ENCODE results near the gene COL4A2.

Gene COL4A2

DNA sequence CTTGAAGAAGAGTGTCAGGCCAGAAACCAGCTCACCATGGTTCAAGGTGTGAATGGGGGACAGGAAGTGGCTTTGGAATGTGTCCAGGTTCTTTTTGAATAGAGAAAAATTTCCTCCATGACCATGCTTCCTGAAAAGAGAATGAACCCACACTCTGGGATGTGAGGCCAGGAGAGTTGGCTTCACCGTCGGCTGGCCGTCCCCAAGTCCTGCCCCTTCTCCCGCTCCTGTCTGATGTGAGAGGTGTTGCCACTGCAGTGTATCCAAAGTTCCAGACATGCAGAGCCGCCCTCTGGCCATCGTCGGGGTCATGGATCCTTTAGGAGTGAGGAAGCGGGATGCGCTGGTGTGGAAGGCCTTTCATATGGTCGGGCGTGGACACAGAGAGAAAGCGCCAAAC lies 101.2 kb downstream of the COL4A2 start:
- in situ Hi-C loops (cut with HindIII; ENCODE audit: low pct_ligation_motif_present, low sequenced_read_pairs) = no loop called here
- peak overlapping the region; percentile 100 for H3K27ac ChIP-seq

DNA sequence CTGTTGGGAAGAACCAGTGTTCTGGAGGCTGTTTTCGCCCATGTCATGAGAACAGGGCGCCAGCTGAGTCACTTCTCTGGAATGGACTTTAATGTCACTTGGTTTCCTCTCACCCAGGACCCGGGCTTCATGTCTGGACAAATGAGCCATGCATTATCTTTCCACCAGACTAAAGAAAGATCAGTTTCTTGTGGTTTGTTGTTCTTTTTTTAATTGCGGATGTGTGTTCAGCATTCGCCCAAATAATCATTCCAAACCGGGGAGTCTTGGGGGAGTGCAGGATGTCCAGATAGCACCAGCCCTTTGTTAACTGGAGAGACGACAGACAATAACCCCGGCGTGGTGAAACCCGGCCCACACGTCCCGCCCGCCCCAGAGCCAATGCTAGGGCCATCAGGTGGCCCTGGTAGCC lies 102.5 kb downstream of the COL4A2 start:
- H3K4me3 ChIP-seq (ENCODE audit: low read depth, low read length) = no peak overlapping the region
- in situ Hi-C loops (cut with HindIII; ENCODE audit: low pct_ligation_motif_present, low sequenced_read_pairs) = no loop called here
- H3K27me3 ChIP-seq (replicated peaks) = no peaks in the 10 kb centered on the region
- TF ChIP-seq, protein P1, sequence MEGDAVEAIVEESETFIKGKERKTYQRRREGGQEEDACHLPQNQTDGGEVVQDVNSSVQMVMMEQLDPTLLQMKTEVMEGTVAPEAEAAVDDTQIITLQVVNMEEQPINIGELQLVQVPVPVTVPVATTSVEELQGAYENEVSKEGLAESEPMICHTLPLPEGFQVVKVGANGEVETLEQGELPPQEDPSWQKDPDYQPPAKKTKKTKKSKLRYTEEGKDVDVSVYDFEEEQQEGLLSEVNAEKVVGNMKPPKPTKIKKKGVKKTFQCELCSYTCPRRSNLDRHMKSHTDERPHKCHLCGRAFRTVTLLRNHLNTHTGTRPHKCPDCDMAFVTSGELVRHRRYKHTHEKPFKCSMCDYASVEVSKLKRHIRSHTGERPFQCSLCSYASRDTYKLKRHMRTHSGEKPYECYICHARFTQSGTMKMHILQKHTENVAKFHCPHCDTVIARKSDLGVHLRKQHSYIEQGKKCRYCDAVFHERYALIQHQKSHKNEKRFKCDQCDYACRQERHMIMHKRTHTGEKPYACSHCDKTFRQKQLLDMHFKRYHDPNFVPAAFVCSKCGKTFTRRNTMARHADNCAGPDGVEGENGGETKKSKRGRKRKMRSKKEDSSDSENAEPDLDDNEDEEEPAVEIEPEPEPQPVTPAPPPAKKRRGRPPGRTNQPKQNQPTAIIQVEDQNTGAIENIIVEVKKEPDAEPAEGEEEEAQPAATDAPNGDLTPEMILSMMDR (IDR thresholded peaks at IDR 0.05; ENCODE audit: low read depth, low read length, missing control alignments) = no peak
- peak overlapping the region; percentile 98 for H3K27ac ChIP-seq
- peak; percentile 96 for DNase-seq
- H3K36me3 ChIP-seq (replicated peaks) = peaks cover 45% of the 10 kb centered on the region

More for the DNA sequence above, 101.2 kb downstream of the COL4A2 start:
- no peaks in the 10 kb centered on the region for H3K27me3 ChIP-seq (replicated peaks)
- TF ChIP-seq, protein P1 (IDR thresholded peaks at IDR 0.05; ENCODE audit: low read depth, low read length, missing control alignments) = no peak
- DNase-seq = no peak
- H3K4me3 ChIP-seq (ENCODE audit: low read depth, low read length) = no peak overlapping the region
- H3K36me3 ChIP-seq (replicated peaks) = peaks cover 49% of the 10 kb centered on the region

DNA sequence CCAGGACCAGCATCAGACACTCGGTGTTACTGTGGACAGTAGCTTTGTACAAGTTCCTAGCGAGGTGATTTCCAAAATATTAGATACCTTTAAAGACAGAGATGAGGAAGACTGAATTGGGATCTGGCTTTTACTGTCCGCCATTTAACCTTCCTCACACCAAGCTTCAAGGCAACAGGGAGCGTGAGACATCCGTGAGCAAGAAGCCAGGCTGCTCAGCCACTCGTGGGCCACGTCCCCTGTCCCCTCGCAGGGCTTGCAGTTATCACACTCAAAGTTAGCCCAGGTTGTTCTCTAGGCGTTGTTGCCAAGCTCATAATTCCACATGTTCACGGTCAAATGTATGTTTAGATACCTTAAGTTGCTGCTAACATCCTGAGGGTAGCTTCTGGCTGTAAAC lies 102.9 kb downstream of the COL4A2 start:
- H3K27ac ChIP-seq = peak overlapping the region; percentile 98
- in situ Hi-C loops (cut with HindIII; ENCODE audit: low pct_ligation_motif_present, low sequenced_read_pairs) = no loop called here
- no peak overlapping the region for H3K4me3 ChIP-seq (ENCODE audit: low read depth, low read length)
- DNase-seq = no peak
- TF ChIP-seq, protein P1 (IDR thresholded peaks at IDR 0.05; ENCODE audit: low read depth, low read length, missing control alignments) = no peak
- no peaks in the 10 kb centered on the region for H3K27me3 ChIP-seq (replicated peaks)
- peaks cover 47% of the 10 kb centered on the region for H3K36me3 ChIP-seq (replicated peaks)

DNA sequence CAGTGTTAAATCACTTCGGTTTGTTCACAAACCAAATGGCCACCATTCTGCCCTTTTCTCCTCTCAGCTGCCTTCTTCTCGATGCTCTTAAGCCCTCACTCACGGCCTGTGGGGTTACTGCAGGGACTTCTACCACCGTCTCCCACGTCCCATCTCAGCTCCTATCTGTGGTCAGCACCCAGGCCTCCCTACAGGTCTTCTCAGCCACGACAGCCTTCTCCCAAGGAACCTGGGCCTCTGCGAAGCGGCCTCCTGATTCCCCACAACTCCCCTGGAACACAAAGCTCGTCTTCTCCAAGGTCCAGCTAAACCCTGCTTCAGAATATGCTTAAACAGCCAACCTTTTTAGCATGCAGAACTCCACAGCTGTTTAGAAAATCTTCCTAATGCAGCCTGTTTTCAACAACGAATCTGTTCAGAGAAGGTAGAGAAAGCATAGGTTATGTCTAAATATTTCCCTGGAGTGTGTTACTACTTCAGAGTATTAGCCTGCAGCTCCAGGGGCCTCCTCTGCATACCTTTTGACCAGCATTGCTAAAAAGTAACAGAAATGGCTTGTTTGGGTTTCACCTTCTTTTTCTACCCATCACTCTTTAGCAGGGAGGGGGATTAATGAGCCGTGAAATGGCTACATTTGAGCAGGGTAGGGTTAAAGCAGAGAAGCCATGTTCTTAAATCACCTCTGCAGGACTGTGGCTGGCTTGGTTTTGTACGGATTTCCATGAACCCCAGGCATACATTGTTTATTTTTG lies 104.0 kb downstream of the COL4A2 start:
- Histone ChIP-seq H3K27me3 (replicated peaks) (no peaks in the 10 kb centered on the region), H3K27ac (peak overlapping the region; percentile 98), H3K4me3 (ENCODE audit: low read depth, low read length) (no peak overlapping the region), H3K36me3 (replicated peaks) (peaks cover 53% of the 10 kb centered on the region)
- in situ Hi-C loops (cut with HindIII; ENCODE audit: low pct_ligation_motif_present, low sequenced_read_pairs) = no loop called here
- TF ChIP-seq, protein P1 (IDR thresholded peaks at IDR 0.05; ENCODE audit: low read depth, low read length, missing control alignments) = no peak
- DNase-seq = no peak

DNA sequence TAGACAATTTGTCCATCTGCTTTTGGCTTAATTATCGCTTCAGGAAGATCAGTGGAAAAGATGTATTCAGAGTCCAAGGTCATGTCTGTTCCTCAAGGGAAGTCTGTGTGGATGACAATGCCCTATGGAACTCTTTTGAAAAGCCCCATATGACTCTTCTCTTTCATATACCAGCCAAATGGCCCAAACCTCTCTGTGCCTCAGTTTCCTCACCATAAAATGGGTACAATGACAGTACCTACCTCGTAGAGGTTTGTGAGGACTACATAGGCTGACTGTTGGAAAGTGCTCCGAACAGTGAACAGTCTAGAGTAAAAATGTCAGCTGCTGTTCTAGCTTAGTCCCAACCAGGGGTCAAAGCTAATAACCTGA lies 104.6 kb downstream of the COL4A2 start:
- TF ChIP-seq, protein P1 (IDR thresholded peaks at IDR 0.05; ENCODE audit: low read depth, low read length, missing control alignments) = no peak
- in situ Hi-C loops (cut with HindIII; ENCODE audit: low pct_ligation_motif_present, low sequenced_read_pairs) = no loop called here
- no peak for DNase-seq
- H3K27me3 ChIP-seq (replicated peaks) = no peaks in the 10 kb centered on the region
- H3K4me3 ChIP-seq (ENCODE audit: low read depth, low read length) = no peak overlapping the region
- H3K27ac ChIP-seq = peak overlapping the region; percentile 98
- peaks cover 57% of the 10 kb centered on the region for H3K36me3 ChIP-seq (replicated peaks)
